ENCODE measurements around the gene CCSER2.
A peak's percentile ranks its signal among the peaks of the same experiment; 100 is the strongest.
"Not testable (repeated sequence)": the region's sequence is repeated elsewhere in the genome, so short reads cannot be mapped to it uniquely, and the experiment has no call there.

Gene CCSER2, protein sequence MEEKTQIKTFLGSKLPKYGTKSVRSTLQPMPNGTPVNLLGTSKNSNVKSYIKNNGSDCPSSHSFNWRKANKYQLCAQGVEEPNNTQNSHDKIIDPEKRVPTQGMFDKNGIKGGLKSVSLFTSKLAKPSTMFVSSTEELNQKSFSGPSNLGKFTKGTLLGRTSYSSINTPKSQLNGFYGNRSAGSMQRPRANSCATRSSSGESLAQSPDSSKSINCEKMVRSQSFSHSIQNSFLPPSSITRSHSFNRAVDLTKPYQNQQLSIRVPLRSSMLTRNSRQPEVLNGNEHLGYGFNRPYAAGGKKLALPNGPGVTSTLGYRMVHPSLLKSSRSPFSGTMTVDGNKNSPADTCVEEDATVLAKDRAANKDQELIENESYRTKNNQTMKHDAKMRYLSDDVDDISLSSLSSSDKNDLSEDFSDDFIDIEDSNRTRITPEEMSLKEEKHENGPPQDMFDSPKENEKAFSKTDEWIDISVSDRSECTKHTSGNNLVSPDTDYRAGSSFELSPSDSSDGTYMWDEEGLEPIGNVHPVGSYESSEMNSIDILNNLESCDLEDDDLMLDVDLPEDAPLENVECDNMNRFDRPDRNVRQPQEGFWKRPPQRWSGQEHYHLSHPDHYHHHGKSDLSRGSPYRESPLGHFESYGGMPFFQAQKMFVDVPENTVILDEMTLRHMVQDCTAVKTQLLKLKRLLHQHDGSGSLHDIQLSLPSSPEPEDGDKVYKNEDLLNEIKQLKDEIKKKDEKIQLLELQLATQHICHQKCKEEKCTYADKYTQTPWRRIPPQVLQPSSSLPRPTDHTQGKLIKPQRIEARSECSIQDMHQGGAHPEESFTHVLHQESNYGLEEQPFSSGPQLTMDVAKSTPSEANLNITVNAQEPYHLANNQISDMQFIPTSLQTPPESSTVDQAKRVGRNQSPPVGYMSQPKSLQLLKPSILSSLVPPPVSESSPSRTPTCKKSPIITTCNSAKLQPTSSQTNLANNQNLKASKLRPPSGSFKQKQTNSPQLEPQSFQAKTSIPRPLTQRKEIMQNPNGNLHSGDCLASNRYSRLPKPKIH
- total RNA-seq, result 121 to 287 reads per million in 2 donors

DNA sequence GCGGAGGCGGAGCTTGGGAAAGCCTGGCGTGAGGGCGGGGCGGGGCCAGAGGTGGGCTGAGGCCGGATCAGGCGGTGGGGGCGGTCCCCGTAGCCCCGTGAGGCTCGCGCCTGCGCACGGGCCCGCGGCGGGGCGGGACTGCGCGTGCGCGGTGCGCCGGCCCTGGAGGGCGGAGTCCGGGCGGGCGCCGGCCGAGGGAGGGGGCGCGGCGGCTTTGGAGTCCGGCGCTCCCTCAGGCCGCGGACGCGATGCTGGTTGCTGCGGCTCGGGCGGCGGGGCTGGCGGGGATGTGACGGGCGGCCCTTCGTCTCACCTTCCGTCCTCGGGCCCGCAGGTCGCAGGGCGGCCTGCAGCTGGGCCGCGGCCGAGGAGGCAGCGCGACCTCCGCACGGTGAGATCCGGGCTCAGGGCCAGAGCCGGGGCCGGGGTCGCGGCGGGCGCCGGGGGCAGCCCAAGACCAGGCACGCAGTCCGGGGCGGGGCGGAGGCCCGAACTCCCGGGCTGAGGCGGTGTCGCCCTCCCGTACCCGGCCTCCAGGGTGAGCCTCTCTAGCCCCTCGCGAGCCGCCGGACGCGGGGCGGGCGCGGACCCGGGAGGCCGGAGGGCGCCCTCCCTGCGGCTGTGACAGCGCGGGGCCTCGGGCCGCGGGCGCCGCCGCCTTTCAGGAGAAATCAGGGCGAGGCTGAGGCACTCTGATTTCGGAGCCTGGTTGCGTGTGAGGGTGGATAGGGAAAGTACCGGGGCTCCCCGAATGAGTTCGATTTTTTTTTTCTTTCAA, at the start of gene CCSER2:
Gene CCSER2 (plus strand): TSS at position 172 of the 778 bp plus-strand sequence. CDS start 42,464 bp downstream, outside the sequence.
- peak; percentile 91 for DNase-seq

DNA sequence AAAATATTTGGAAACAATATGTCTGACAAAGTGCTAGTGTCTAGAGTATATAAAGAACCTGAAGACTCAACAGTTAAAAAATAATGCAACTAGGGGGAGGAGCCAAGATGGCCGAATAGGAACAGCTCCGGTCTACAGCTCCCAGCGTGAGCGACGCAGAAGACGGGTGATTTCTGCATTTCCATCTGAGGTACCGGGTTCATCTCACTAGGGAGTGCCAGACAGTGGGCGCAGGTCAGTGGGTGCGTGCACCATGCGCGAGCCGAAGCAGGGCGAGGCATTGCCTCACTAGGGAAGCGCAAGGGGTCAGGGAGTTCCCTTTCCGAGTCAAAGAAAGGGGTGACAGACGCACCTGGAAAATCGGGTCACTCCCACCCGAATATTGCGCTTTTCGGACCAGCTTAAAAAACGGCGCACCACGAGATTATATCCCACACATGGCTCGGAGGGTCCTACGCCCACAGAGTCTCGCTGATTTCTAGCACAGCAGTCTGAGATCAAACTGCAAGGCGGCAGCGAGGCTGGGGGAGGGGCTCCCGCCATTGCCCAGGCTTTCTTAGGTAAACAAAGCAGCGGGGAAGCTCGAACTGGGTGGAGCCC, 48.4 kb upstream of the CCSER2 start:
- not testable (repeated sequence) for DNase-seq

DNA sequence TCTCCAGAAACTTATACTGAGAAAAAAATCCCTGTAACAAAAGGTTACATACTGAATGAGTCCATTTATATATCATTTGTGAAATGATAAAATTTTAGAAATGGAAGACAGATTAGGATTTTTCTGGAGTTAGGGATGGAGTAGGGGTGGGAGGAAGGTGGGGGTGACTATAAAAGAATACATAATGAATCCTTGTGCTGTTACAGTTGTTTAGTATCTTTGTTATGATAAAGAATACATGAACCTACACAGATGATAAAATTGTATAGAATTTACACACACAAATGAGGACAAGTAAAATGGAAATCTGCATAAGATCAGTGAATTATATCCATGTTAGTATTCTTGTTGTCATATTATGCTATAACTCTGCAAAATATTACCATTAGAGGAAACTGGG, 41.7 kb upstream of the CCSER2 start:
- DNase-seq, result no peak

DNA sequence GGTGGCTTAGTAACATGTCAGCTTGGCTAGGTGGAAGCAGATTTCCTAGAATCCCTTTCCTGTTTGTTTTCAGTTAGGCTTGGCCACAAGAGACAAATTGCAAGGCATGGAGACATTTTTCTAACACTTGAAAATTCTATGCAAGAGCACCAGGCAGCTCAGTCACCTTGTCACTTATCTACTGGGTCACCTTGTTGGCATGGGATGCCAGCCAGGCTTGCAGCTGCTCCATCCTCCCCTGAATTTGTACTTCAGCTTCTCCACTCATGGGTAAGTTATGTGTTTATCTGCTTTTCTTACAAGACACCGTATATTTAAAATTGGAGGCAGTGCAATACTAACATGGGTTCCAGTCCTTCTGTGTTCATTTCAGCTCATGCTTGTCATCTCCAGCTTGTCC, 40.2 kb upstream of the CCSER2 start:
- no peak for DNase-seq

DNA sequence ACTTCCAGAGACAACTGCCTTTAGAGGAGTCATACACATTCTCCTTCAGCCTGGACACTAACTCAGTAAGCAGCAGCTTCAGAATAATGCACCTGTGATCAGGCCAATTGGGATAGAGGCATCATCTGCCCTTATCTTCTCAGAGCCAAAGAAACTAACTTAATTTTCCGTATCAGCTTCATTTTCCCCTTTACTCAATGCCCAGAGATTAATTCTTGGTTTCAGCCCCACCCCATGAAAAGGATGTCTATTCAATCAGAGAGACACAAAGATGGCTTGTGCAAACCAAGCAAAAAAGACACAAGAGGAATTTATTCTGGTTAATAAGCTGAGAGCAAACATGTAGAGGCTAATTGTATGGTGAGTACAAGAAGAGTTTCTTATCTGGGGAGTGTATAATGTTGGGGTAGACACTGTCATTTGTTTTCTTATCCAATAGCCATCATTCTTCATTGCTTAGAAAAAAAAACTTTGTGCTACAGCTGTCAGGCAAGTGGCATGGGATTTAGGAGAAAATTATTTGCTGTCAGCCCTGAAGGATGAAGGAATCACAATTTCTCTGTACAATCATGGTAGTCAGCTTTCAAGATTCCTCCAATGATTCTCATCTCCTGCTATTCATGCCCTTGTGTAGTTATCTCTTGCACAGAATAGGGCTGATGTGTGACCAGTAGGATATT, 38.7 kb upstream of the CCSER2 start:
- DNase-seq, result no peak

DNA sequence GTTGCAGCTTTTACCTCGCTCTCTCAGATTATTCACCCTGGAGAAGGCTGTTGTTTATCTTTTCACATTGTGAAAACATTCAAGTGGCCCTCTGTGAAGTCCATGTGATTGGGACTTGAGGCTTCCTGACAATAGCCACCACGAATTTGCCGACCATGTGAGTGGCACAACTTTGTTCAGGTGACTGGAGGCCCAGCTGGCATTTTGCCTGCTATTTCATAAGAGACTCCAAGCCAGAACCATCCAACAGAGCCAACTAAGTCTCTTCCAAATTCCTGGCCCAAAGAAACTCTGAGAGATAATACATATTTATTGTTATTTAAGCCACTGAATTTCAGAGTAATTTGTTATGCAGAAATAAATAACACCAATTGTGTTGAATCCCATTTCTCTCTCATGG, 38.2 kb upstream of the CCSER2 start:
- DNase-seq, result no peak

DNA sequence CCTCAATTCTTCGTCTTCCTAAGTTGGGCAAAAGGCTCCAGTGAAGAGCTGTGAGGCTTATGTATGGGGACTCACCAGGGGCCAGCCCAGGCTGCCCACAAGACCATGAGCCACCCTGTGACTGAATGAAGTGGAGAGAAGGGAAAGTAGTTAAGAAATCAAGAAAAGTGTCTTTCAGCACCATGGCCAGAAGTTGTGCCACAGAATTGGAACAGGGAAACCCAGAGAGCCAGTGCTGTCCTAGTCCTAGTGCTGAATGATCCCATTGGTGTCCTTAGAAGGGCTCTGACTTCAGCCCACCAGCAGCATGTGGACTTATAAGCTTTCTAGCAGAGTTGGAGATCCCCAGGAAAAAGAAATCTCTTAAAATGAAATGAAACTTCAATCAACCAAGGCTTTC, 37.0 kb upstream of the CCSER2 start:
- DNase-seq, result no peak

DNA sequence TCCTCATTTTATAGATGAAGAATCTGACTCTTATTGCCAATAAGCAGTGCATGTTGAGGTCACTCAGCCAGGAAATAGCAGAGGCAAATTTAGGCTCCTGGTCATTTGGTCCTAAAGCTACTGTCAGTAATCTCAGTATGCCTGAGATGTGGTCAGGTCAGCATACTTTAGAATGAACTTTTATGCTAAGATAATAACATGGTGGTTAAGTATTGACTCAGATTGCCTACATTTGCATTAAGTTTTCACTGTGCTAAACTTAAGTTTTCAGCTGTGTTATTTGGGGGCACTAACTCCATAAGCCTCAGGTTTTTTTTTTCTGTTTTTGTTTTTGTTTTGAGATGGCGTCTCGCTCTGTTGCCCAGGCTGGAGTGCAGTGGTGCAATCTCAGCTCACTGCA, 35.9 kb upstream of the CCSER2 start:
- DNase-seq, result no peak

DNA sequence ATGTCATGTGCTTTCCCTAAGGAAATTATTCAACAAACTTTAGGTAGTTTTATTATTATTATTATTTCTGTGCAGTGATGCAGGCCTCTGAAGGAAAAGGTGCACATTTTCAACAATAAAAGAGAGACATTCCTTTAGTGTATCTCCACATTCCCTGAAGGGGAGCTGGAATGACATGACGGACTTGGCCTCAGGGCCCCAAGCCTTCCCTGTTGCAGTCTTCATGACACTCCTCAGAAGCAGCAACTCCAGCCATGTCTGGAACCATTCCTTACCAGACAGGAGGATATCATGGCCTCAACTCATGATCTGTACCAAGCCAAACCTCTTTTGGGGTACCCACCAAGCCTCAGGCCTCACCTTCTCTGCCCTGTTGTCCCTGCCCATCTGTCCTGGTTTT, 35.2 kb upstream of the CCSER2 start:
- no peak for DNase-seq

DNA sequence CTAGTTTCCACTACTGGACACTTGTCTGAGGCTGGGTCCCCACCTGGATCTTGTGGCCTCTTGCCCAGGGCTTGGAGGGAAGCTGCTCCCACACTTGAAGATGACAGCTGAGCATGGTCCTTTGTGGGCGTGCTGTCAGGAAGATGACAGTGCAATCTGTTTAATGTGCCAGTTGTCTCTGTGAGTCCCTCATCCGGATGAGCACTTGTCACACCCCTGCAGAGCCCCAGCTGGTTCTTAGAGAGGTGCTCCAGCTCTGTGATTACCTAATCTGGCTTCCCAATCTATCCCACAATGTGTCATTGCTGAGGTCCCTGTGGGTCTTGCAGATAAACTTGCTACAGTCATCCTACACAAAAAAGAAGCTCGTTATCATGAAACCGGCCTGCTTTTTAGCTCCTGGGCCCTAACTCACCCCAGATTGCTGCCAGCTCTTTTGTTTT, 34.8 kb upstream of the CCSER2 start:
- no peak for DNase-seq

DNA sequence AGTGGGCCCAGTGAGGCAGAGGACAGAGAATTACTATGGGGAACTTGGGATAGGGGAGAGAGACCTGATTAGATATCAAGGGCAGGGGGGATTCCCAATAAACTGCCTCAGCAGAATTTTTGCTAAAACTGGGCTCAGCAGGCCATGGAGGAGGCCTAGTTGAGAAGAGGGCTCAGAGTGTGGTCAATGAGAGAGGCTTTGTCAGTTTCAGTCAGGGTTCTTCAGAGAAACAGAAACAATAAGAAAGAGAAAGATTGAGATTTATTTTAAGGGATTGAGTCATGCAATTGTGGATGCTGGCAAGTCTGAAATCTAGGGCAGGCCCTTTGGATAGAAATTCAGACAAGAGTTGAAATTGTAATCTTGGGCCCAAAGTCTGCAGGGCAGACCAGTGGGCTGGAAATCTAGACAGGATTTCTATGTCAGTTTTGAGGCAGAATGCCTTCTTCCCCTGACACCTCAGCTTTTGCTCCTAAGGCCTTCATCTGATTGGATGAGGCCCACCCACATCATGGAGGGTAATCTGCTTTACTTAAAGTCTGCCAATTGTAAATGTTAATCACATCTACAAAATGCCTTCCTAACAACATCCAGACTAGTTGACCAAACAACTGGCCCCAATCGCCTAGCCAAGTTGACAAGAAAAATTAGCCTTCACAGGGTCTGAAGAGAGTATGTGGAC, 33.5 kb upstream of the CCSER2 start:
- DNase-seq, result no peak

DNA sequence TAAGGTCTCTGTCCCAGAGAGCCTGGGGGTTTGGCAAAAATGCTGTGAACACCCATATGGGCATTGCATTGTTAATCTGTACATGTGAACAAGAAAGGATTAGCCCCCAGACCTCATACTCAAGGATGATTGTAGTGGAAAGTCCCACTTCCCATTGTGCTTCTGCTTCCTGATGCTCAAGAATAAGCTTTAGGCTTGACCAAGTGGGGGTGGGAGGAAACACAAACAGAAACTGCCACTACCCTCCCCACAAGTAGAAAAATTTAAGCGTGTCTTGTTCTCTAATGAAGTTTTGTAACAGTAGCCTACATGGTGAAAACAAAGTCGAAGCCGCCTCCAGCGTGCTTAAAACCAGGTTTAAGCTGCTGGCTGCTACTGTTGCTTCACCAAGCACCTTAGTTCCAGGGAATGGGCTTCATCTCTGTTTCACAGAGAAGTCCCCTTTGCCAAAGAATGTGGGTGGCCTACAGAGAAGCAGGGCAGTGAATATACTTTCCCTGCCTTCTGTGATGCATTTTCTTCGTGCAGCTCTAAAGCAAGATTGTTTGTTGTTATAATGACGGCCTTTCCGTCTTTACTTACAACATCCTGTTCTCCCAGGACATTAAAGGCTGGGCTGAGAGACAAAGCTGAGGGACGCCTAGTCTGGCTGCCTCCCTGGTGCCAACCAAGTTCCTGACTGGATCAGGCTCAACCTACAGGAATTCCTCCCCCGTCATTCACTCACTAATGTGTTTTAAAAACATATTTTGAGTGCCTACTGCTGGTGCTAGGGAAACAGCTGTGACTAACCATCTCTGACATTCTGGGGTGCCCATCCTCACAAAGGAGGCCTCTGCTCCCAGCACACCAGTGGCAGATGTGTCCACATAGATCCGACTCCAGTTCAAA, 32.1 kb upstream of the CCSER2 start:
- no peak for DNase-seq

DNA sequence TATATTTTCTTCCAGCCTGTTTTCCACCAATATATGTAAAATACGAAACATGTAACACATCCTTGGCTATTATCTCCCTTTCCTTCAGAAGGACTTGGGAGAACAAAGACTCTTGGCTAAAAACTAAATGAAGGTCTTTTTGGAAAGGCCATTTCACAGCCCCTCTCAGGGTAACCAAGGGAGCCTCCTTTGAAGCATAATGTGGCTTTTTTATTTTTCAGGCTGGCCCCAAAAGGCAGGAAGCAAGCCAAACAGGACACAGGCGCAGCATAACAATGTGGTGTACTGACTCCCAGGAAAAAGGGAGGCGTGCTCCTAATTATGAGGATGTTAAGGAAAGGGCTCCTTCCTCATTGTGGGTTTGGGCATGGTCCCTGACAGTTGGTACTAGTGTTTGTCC, 30.3 kb upstream of the CCSER2 start:
- DNase-seq, result no peak

DNA sequence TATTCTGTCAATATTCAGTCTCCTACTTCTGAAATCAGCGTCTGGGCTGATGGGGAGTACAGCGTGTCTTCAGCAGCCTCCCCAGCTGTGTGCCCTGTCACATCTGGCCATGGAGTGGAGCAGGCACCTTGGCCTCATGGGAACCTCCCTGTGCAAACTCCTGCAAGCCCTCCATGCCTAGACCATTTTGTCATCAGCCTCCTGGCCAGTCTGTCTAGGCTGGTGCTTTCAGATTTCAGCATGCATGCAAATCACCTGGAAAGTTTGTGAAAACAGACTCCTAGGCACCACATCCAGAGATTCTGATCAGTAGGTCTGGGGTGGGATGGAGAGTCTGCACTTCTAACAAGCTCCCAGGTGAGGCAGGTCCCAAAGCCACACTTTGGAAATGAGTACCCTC, 26.2 kb upstream of the CCSER2 start:
- DNase-seq, result no peak

DNA sequence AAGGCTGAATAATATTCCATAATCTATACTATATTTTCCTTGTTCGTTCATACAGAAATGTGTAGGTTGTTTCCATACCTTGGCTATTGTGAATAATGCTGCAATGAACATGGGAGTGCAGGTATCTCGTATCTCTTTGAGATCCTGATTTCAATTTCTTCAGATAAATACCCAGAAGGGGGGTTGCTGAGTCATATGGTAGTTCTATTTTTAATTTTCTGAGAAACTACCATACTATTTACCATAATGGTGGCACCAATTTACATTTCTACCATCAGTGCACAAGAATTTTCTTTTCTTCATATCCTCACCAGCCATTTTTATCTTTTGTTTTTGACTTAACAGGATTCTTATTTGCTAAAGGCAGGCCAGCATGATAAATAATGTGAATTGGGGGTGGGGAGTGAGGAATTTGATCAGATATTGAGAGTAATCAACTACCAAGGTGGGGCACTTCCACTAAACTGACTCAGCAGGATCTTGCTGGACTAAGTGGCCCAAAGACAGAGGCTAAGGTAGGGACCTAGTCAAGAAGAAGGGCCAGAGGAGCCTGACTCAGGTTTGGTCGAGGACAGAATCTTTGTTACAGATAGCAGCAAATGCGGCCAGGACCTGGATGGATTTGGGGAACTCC, 21.5 kb upstream of the CCSER2 start:
- no peak for DNase-seq

DNA sequence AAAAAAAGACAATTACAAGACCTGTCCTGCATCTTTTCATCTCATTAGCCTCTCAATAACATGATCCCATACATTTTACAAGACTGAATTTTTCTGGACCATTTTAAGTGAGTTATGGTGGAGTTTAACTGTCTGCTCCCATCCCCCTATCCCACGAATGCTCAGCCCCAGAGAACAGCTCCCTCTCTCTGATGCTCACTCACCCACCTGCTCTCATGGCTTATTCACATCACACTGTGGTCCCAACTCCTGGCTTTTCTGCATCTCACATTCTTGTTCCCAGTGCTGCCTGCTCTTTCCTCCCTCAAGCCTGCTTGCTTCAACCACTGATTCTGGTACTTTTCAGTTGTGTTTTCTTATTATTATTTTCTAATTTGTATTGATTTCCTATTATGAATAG, 20.4 kb upstream of the CCSER2 start:
- DNase-seq, result no peak

DNA sequence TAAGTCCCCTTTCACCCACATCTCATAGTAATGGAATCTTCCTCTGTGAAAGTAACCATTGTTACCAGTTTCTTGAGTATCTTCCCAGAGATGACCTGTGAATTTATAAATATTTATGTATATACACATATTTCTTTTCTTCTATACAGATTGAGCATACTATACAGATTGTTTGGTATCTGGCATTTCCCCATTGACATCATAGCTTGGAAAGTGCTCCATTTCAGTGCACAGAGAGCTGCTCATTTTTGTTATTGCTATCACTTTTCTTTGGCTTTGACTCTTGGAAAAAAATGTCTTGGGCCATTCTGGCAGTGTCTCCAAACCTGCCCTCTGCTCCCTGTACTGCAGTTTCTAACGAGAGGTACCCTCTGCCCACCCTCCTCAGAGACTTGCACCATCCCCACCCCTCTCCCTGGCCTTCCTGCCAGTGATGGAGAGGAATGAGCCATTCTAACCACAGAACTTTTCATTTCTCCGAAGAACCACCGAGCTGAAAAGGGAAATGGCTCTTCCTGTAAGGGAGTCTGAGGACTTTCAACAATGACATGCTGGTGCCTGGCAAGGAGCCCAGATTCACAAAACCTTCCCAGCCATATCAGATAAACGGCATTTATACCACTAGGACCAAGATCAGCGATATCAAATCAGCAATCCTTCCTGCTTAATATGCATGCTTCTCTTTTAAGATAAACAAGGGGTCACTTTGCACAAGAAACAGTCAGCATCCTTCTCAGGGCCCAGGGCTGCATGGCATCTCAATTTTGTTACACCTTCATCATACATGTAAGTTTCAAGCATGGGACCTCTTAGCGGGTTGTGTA, 19.7 kb upstream of the CCSER2 start:
- DNase-seq, result no peak

DNA sequence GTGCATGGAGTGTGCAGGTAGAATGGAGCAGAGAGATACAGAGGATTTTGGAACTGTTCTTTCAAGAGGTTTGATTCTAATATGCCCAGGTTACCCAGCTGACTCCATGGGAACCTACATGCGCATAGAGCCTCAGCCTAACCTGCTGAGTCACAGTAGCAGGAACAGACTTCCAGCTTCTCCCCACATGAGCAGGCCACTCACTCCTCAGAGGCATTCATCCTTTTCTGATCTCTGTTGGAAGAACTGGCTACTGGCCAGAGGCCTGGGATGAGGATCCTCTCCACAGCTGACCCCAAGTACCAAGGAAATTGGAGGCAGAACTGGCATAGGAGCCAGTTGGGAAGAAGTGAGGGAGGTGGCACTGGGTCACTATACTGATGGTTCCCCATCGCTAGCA, 17.9 kb upstream of the CCSER2 start:
- DNase-seq, result no peak

DNA sequence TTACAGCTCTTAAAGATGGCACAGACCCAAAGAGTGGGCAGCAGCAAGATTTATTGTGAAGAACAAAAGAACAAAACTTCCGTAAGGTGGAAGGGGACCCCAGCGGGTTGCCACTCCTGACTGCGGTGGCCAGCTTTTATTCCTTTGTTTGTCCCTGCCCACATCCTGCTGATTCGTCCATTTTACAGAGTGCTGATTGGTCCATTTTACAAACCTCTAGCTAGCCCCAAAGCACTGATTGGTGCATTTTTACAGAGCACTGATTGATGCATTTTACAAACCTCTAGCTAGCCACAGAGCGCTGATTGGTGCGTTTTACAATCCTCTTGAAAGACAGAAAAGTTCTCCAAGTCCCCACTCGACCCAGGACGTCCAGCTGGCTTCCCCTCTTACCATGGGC, 16.8 kb upstream of the CCSER2 start:
- DNase-seq, result no peak

Measured in T-helper 9 cell (primary cell).